HG03159 (cell line): ENCODE data around the gene CCSER1.
"Not testable (repeated sequence)": the region's sequence is repeated elsewhere in the genome, so short reads cannot be mapped to it uniquely, and the experiment has no call there.

Experiments
- ATAC-seq: cut with Tn5 transposase; IDR thresholded peaks from one replicate; pipeline ENCODE4 v1.9.1; 2021; ENCODE audit warnings: mild to moderate bottlenecking, moderate library complexity; ENCODE audit not compliant: unreplicated experiment

The CCSER1 gene

DNA sequence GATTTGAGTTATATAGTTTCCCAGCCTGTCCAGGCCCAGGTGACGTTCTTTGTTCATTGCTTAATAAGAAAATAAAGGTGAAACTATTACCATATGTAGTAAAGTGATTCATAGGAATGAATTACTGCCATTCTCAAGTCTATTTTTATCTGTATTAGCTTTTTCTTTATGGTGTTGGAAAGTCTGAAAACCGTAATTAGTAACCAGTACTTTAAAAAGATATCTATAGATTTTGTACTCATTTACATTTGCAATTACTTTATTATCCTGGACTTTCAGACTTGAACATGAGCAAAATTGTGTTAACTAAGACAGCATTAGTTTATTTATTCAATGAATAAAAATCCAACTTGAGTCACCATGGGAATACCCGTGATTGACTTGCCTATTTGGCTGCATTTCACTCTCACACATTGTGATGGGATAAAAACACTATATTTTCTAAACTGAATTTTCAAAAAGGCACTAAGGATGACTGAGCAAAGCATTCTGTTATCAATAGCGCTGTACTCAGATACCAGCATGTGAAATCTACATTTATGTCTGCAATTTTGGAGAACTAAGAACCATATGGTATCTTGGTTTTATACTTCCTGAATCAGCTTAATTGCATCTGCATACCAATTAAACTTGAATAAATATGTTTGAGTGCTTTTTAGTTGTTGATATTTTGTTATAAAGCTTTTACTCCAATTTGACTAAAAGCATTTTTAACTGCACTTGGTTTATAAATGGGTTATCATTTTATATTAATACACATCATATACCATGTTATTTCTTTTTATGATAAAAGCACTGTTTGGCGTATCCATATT lies 154.6 kb downstream of the CCSER1 start:
- ATAC-seq = no peak

DNA sequence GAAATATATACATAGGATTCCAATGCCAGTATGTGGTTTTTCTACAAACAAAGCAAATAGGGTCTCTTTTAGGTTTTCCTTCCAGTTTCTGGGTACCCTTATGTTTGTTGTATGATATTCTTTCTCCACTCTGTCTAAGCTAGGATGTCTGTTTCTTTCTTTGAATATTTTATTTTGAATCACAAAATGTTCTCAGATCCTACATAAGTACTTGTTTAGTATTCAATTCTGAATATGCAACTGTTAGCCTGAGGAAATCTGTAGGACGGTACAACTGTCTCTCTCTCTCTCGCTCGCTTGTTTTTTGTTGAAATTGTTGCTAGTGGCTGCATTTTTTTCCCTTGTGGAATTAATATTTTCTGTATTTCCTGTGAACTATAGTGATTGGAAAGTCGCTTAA lies 163.2 kb downstream of the CCSER1 start:
- ATAC-seq = no peak

DNA sequence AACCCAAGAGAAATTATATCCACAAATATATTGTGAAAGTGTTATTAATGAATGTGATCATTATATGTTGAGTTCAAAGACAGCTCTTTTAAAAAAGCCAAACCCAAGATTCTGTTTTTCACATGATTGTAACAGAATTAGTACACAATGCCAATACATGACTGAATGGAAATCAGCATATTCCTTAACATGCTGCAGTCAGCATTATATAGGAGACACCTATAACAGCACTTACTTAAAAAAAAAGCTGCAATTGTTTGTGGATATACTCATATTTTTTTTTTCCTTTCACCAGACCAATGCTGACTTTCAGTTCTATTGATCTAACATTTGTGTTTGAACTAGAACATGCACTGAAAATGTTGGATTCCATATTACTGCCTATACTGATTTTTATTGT lies 165.2 kb downstream of the CCSER1 start:
- ATAC-seq = no peak

DNA sequence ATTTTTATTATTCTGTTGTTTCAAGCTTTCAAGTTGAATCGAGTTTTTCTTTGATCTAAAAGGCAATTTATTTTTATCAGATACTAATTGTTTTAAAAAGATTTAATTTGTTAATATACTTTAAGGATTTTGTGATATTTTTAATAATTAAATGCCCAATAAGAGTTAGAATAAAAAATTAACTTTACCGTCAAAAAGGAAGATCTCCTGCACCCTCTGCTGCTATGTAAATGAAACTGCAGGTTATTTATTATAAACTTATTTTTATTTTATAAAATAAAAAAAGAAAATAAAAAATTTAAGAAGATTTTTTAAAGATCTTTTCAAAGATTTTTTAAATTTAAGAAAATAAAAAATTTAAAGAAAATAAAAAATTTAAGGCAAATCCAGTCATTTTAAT lies 166.1 kb downstream of the CCSER1 start:
- no peak for ATAC-seq

DNA sequence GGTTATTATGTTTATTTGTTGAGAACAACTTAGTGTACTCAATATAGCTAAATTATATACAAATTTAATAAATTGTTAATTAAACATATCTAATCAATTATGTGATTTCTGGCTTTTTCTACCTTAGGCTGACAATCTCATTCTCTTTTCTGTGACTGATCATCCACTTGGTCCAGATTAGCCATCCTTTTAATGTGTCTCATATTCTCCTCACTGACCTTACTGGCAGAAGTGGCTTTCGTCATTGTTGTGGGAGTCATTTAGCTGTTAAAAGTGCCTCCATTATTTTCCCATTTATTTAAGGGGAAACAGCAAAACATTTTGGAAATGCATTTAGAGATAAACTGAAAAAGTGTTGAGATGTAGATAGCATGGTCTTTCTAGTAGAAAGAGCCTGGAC lies 172.2 kb downstream of the CCSER1 start:
- ATAC-seq = no peak

DNA sequence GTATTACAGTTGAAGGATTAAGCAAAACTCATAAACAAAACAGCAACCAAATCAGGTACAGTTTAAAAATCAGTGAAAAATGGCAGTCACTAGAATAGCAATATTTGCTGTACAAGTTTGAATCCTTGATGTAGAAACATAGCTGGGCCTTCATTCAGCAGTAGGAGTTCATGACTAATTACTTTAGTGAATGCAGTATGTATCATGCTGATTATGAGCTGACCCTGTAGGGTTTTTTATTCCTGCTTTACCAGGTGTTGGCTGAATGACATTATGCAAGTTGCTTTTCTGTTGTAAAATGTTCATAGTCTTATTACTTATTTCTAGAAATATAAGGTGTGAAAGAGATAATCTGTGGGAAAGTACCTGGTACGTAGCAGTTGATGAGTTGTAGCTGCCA lies 179.6 kb downstream of the CCSER1 start:
- ATAC-seq = no peak

DNA sequence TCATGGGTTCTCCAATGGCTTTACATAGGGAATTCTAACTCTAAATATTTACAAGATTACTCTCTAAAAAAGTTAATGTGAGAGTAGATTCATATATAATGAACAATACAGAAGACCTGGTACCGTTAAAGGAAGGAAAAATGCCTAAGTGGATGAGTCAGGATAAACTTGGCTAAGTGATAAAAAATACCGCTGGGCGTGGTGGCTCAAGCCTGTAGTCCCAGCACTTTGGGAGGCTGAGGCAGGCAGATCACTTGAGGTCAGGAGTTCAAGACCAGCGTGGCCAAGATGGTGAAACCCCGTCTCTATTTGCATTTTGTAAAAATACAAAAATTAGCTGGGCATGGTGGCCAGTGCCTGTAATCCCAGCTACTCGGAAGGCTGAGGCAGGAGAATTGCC lies 189.9 kb downstream of the CCSER1 start:
- not testable (repeated sequence) for ATAC-seq

DNA sequence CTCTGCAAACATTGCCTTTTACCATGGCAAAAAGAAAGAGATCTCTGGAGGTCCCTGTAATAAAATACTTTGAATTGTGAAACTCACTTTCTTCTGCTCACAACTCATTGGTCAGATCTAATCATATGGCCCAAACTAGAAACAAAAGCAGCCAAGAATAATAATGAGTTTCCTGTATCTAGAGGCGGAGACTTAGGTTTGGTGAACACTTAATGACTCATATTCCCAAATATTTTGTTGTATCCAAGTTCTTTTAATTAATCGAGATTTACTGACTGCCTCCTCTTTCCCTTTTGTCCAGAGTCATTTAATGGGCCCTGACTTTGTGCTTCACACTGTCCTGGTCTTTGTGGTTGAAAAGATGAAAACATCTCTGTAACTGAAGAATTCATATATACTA lies 190.6 kb downstream of the CCSER1 start:
- no peak for ATAC-seq

DNA sequence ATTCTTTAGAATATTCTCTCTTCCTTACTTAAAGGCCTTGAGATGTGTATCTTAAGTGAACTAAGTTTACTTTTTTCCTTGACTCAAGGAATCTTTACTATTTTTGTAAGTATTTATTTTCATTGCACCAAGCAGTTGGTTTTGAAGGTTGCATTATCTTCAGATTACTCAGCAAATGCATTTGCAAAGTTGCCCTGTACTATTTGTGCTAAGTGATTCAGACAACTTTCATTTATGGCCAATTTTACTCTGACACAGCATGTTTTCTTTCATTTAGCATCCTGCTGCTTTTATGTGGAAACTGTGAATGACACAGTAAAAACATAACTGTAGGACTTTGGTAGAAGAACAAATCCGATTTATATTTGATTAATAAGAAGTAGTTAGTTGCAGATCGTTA lies 191.0 kb downstream of the CCSER1 start:
- no peak for ATAC-seq

DNA sequence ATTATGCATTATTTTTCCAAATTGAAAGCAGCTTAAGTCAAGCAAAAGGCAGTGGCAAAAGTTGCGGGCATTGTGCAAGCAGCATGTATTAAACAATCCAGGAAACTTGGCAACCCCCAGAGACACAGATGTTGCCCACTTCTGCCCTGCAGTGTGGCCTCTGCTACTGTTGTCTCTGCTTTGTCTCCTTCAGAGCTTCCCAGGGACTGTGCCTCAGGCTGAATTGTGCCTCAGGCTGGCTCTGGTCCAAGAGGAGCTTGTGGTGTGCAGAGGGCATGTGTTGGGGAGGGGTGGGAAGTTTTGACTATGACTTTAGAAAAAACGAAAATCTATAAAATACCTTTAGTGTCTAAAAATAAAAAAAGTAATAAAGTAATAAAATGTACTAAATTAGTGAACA lies 201.4 kb downstream of the CCSER1 start:
- no peak for ATAC-seq

DNA sequence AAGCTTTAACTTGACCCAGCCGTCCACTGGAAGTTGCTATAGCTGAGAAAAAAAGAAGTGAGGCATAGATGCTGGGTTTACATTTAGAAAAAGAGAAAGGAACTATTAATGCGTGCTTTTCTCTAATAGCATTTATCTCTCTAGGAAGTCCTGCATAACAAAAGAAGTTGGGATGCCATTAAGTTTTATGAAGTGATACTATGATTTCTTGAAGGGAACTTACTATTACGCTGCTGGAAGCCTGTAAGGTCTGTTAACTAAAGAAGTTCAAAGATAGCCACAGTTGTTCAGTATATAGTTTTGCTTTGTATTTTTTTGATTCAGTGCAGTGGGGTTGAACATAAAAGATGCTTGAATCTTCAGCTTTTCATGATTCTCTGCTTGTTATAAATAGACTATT lies 203.4 kb downstream of the CCSER1 start:
- ATAC-seq = no peak

DNA sequence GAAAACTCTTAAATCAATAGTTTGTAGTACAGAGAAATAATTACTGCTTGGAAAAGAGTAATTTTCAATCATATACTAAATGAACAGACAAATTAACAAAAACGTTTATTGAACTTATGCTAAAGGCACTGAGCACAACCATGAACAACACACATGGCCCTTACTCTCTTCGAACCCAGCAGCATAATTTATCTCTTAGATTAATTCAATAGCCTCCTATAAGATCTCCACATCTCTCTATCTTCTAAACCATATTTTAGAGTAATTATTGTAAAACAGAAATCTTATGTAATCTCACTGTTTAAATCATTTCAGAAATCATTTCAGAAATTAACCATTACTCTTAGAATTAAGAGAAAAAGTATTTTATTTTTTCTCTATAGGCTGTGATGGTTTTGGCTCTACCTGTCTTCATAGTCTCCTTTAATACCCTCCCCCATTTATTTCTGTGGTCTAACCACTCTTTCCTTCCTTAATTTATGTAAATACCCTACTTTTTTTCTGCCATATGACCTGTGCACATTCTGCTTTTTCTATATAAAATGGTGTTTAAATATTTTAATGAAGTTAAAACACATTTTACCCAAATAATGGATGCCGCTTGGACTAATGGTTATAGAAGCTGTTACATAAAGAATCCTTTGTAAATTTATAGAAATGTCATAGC lies 218.5 kb downstream of the CCSER1 start:
- ATAC-seq = no peak

DNA sequence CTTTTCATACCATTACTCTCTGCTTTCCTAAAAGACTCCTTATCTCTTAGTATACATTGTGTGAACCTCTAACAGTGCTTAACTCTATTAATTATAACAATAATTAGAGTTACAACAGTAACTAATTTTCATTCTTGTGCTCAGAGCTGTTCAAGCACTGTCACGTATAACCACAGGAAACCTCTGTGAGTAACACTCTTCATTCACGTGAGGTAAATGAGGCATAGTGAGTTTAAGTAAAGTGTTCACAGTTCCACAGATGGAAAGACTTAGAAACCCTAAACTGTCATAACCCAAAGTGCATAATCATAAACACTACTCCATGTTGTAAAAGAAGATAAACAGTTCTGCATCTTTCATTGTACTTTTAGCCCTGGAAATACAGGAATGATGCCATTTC lies 222.4 kb downstream of the CCSER1 start:
- no peak for ATAC-seq

DNA sequence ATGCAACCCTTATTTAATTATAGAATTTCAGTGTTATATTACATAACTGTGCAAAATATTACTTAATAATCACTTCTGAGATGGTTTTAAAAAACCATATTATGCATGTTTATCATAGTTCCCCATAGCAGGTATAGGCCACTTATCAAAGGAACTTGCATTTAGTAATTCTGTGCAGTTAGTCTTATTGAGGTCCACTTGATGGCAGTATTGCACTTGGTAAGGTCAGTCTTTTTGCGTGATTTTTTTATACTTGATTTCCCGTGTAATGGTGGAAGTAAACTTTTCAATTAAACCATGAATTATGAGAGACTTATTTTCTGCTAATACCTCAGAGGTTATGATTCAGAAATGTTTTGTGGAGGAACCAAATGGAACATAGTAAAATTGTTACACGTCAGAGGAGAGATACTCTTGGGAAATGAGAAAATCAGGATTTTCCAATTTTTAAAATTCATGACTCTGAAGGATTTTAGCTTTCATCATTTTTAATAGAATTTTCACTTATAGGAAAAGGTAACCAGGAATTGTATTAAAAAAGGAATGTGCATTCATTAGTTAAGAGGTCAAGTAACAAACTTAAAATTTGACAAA lies 230.0 kb downstream of the CCSER1 start:
- peak; percentile 62 for ATAC-seq

DNA sequence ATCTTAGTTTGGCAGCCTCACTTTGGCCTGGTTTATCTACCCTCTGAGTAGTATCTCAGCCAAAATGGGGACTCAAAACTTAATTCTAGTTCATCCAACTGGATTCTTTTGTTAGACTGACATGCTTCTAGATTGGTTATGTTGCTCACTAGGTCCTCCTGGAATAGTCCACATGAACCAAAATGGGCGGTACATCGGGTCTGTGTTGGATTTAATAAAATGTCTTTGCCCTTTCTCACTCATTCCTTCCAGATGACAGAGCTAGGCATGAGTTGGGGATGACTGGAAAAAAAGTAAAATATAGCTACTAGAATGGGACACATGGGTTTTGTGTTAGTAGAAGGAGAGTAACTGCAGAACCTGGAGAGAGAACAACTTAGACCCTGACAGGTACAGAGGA lies 247.9 kb downstream of the CCSER1 start:
- no peak for ATAC-seq

DNA sequence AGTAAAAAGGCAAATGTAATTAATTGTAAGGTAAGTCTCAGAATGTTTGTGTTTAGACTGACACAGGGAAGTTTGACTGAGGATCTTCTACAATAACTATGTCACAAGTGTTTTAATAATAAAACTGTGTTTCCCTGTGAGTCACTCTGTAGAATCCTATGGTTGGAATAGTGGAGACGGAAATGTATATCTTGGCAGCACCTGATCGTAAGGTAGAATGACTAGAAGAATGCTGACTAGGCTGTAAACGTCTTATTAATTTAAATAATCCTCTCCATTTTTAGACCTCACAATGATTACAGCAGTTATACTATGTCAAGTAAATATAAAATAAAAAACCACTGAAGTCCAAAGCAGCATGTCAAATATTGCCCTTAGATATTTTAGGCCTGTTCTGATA lies 266.0 kb downstream of the CCSER1 start:
- no peak for ATAC-seq

DNA sequence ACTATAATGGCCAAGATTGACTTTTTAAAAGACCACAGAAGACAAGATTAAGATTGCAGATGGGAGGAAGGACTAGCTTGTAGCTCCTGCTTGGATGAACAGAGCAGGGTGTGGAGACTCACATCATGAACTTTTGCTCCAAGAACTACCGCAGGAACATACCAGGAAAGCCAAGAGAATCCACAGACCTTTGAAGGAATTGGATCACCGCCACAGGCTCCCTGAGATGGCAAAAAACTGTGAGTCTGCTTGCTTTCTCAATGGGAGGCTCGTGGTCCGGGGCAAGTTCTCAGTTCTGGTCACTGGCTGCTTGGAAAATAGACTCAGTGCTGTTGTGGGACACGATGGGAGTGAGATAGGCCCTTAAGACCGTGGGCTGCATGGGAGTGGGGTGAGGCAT lies 276.6 kb downstream of the CCSER1 start:
- no peak for ATAC-seq

DNA sequence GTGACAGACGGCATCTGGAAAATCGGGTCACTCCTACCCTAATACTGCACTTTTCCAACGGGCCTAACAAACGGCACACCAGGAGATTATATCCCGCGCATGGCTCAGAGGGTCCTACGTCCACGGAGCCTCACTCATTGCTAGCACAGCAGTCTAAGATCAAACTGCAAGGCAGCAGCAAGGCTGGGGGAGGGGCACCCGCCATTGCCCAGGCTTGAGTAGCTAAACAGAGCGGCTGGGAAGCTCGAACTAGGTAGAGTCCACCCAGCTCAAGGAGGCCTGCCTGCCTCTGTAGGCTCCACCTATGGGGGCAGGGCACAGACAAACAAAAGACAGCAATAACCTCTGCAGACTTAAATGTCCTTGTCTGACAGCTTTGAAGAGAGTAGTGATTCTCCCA lies 280.7 kb downstream of the CCSER1 start:
- ATAC-seq = not testable (repeated sequence)

DNA sequence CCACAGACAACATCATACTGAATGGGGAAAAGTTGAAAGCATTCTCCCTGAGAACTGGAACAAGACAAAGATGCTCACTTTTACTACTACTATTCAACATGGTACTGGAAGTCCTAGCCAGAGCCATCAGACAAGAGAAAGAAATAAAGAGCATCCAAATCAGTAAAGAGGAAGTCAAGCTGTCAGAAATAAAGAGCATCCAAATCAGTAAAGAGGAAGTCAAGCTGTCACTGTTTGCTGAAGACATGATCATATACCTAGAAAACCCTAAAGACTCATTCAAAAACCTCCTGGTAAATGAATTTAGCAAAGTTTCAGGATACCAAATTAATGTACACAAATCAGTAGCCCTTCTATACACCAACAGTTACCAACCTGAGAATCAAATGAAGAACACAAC lies 285.6 kb downstream of the CCSER1 start:
- ATAC-seq = not testable (repeated sequence)

DNA sequence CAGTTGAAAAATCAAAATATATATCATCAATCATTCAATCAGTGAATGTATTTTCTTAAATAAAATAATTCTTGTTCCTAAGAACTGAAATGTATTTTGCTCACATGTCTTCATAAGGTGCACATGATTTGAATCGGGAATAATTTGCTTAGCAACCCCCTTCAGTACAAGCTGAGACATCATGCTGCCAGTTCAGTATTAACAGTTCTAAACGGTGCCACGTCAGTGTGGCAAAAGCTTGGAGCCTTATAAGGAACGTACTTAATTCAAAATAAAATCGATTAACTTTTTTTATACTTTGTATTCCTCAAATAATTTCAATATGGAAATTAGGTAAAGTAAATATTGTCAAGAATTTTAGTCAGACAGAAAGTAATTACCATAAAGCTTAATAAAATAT lies 287.9 kb downstream of the CCSER1 start:
- ATAC-seq = no peak

DNA sequence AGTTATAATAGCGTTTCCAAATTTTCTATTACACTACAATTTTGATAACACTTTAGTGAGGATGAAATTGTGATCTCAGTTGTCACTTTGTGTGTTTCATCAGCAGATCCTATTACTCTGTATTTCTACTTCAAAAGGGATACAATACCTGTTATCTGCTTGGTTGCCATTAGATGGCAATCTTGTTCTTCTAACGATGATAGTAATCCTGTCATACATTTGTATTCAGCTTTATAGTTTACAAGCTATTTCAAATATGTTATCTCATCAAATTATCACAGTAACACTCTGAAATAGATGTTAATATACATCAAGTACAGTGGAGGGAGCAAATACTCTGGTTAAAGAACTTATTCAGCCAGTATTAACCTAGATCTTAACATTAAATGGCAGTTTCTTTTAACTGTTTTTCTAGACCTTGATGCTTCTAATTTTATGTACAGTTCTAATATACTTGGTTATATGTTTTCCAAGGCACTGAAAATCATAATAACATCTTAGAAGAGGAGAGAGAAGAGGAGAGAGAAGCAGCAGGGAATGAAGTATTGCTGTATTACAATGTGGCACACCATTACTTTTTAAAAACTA lies 292.0 kb downstream of the CCSER1 start:
- ATAC-seq = peak; percentile 92

DNA sequence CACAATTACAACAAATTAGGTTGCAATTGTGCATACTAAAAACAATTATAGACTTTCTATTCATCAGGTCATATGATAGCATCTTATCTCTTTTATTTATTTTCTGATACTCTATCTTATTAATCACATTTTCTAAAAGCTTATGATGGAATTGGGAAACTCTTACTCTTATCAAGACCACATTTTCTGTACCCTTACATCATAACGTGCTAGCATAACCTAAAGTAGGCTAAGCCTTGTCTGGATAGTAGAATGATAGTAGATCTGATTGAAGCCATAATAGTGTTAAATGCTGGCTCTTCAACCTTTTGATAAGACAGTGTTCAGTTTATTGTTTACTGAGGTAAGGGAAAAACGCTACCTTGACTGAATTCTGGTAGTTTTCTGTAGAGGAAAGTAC lies 294.0 kb downstream of the CCSER1 start:
- ATAC-seq = no peak
